H1 (cell line): ENCODE data around the gene TTLL9. TPM values are rescaled to one million over a fixed set of nuclear protein-coding genes. Genes with fewer than 3 reads are reported as not detected.

ENCODE experiments used
- CTCF ChIA-PET: fragments of 300-600 bp; sonication (Branson Sonifier 250); formaldehyde crosslinking; loops from one replicate; lab custom pipeline; 2021; ENCODE audit not compliant: partially characterized antibody; lab: Charles Lee
- POLR2A ChIA-PET: fragments of 300-600 bp; sonication (Branson Sonifier 250); formaldehyde crosslinking; loops from one replicate; lab custom pipeline; 2021; ENCODE audit warnings: inconsistent platforms; ENCODE audit not compliant: partially characterized antibody; lab: Charles Lee
- DNase-seq, 2 experiments: peaks; one replicate each; pipeline versions ENCODE4 v3.0.0 to v3.0.0-alpha.2; 2010 to 2022; ENCODE audit warnings: low spot score in 2 of 2, low read depth in 1 of 2, mixed read lengths in 1 of 2
- FAIRE-seq: peaks from 2 replicates; lab custom pipeline; 2011; peaks lifted over from hg19 to GRCh38; lab: Jason Lieb, UNC
- H2AFZ ChIP-seq: 2 replicates; pipeline ENCODE4 v1.8.1; 2012; ENCODE audit warnings: low read length, inconsistent platforms
- H2AK5ac ChIP-seq: 2 replicates; pipeline ENCODE4 v1.6.1; 2013; ENCODE audit warnings: low read depth, low read length
- H2BK120ac ChIP-seq: replicated peaks from 2 replicates; pipeline ENCODE3; 2013; ENCODE audit warnings: low read depth, low read length, inconsistent platforms
- H2BK12ac ChIP-seq: 2 replicates; pipeline ENCODE4 v1.6.1; 2013; ENCODE audit warnings: low read depth, low read length
- H2BK15ac ChIP-seq: 2 replicates; pipeline ENCODE4 v1.6.1; 2013; ENCODE audit warnings: low read length
- H2BK20ac ChIP-seq: 2 replicates; pipeline ENCODE4 v1.6.1; 2013; ENCODE audit warnings: low read length
- H2BK5ac ChIP-seq: 2 replicates; pipeline ENCODE4 v1.6.1; 2013; ENCODE audit warnings: low read depth, low read length
- H3K14ac ChIP-seq: 2 replicates; pipeline ENCODE4 v1.6.1; 2013; ENCODE audit warnings: inconsistent platforms; ENCODE audit not compliant: insufficient read length
- H3K18ac ChIP-seq: 2 replicates; pipeline ENCODE4 v1.6.1; 2013; ENCODE audit warnings: low read length; ENCODE audit errors: extremely low read depth
- H3K23ac ChIP-seq: 2 replicates; pipeline ENCODE4 v1.6.1; 2013; ENCODE audit warnings: inconsistent platforms; ENCODE audit not compliant: insufficient read length
- H3K23me2 ChIP-seq: 2 replicates; pipeline ENCODE4 v1.6.1; 2013; ENCODE audit warnings: low read depth, low read length
- H3K27ac ChIP-seq: 2 replicates; pipeline ENCODE4 v1.6.1; 2011; ENCODE audit warnings: low read depth, low read length, inconsistent platforms
- H3K27me3 ChIP-seq, 4 experiments: replicated peaks in 1 of 4; 1 replicate in 1 of 4; 2 replicates in 3 of 4; pipeline versions ENCODE4 v1.6.1 to v1.8.1; 2011 to 2013; ENCODE audit warnings: low read length in 3 of 4, mild to moderate bottlenecking in 3 of 4, inconsistent platforms in 2 of 4, mixed read lengths in 2 of 4, moderate library complexity in 1 of 4; ENCODE audit not compliant: control insufficient read depth in 3 of 4, insufficient read depth in 3 of 4; ENCODE audit errors: extremely low read depth in 1 of 4
- H3K36me3 ChIP-seq, 4 experiments: 2 replicates each; pipeline versions ENCODE4 v1.6.1 to v1.8.1; 2011 to 2013; ENCODE audit warnings: mild to moderate bottlenecking in 4 of 4, low read length in 3 of 4, moderate library complexity in 2 of 4, control low read depth in 1 of 4, inconsistent platforms in 1 of 4; ENCODE audit not compliant: insufficient read depth in 4 of 4, control insufficient read depth in 2 of 4
- H3K4ac ChIP-seq: replicated peaks from 2 replicates; pipeline ENCODE3; 2013; ENCODE audit warnings: low read length, low read depth, mixed read lengths, inconsistent platforms; ENCODE audit not compliant: insufficient read length
- H3K4me1 ChIP-seq, 4 experiments: replicated peaks in 1 of 4; 1 replicate in 1 of 4; 2 replicates in 3 of 4; pipeline versions ENCODE4 v1.6.1 to v1.8.1; 2011 to 2013; ENCODE audit warnings: low read length in 3 of 4, inconsistent platforms in 2 of 4, mixed read lengths in 1 of 4; ENCODE audit not compliant: insufficient read depth in 4 of 4, control insufficient read depth in 3 of 4
- H3K4me2 ChIP-seq, 2 experiments: 2 replicates each; pipeline versions ENCODE4 v1.6.1 to v1.8.1; 2011 to 2013; ENCODE audit warnings: low read depth in 2 of 2, low read length in 2 of 2, control low read depth in 1 of 2, inconsistent platforms in 1 of 2, mild to moderate bottlenecking in 1 of 2; ENCODE audit not compliant: insufficient read depth in 1 of 2
- H3K4me3 ChIP-seq, 4 experiments: fragments of 200-600, 300-600 bp in 1 of 4; sonication (generic), shearing (Covaris generic), sonication (Bioruptor Twin) in 1 of 4; 2 replicates each; pipeline versions ENCODE4 v1.5.1 to v1.8.1; 2011 to 2016; ENCODE audit warnings: low read length in 4 of 4, low read depth in 3 of 4, control low read depth in 2 of 4, inconsistent platforms in 2 of 4, mild to moderate bottlenecking in 2 of 4, mixed read lengths in 1 of 4, moderate library complexity in 1 of 4; ENCODE audit not compliant: insufficient read depth in 2 of 4; ENCODE audit errors: extremely low read depth in 1 of 4
- H3K56ac ChIP-seq: replicated peaks from 2 replicates; pipeline ENCODE3; 2013; ENCODE audit warnings: low read depth, mild to moderate bottlenecking, mixed read lengths, low read length, inconsistent platforms; ENCODE audit not compliant: insufficient read length
- H3K79me1 ChIP-seq: 2 replicates; pipeline ENCODE4 v1.6.1; 2013; ENCODE audit warnings: low read depth, low read length, control low read depth
- H3K79me2 ChIP-seq, 2 experiments: 2 replicates each; pipeline versions ENCODE4 v1.6.1 to v1.8.1; 2012 to 2013; ENCODE audit warnings: low read length in 2 of 2, mild to moderate bottlenecking in 2 of 2, inconsistent platforms in 1 of 2; ENCODE audit not compliant: insufficient read depth in 2 of 2, control insufficient read depth in 1 of 2
- H3K9ac ChIP-seq, 4 experiments: replicated peaks in 1 of 4; 1 replicate in 1 of 4; 2 replicates in 3 of 4; pipeline versions ENCODE4 v1.6.1 to v1.8.1; 2011 to 2013; ENCODE audit warnings: low read depth in 3 of 4, low read length in 3 of 4, control low read depth in 2 of 4, mild to moderate bottlenecking in 2 of 4, moderate library complexity in 2 of 4, inconsistent platforms in 1 of 4; ENCODE audit errors: extremely low read depth in 1 of 4
- H3K9me3 ChIP-seq, 2 experiments: 2 replicates each; pipeline versions ENCODE4 v1.6.1 to v1.8.1; 2012 to 2013; ENCODE audit warnings: mild to moderate bottlenecking in 2 of 2, moderate library complexity in 2 of 2, control low read depth in 1 of 2, inconsistent platforms in 1 of 2, low read depth in 1 of 2, low read length in 1 of 2, mixed read lengths in 1 of 2; ENCODE audit not compliant: insufficient read depth in 2 of 2
- H4K20me1 ChIP-seq, 2 experiments: replicated peaks in 1 of 2; 2 replicates each; pipeline versions ENCODE3 to v1.8.1; 2011 to 2013; ENCODE audit warnings: inconsistent platforms in 2 of 2, low read length in 2 of 2, mild to moderate bottlenecking in 1 of 2; ENCODE audit not compliant: insufficient read depth in 2 of 2, control insufficient read depth in 1 of 2
- H4K5ac ChIP-seq: 2 replicates; pipeline ENCODE4 v1.6.1; 2013; ENCODE audit warnings: low read length, low read depth, mixed read lengths, inconsistent platforms; ENCODE audit not compliant: insufficient read length
- H4K8ac ChIP-seq: 2 replicates; pipeline ENCODE4 v1.8.0; 2013; ENCODE audit warnings: mild to moderate bottlenecking, moderate library complexity, low read length, inconsistent platforms; ENCODE audit not compliant: insufficient read depth; ENCODE audit errors: extremely low read depth
- H4K91ac ChIP-seq: replicated peaks from 2 replicates; pipeline ENCODE3; 2013; ENCODE audit warnings: low read length, mixed read lengths, inconsistent platforms; ENCODE audit not compliant: insufficient read length
- BRCA1 ChIP-seq: IDR thresholded peaks from 2 replicates; pipeline ENCODE4 v1.6.1; 2012; ENCODE audit warnings: low read depth, low read length, improper control_type of control experiment
- RXRA ChIP-seq: IDR thresholded peaks from 2 replicates; pipeline ENCODE4 v1.6.1; 2011; ENCODE audit warnings: low read depth, mild to moderate bottlenecking, low read length, moderate library complexity; ENCODE audit not compliant: insufficient read depth
- WGBS, 2 experiments: shearing (Covaris generic) in 1 of 2; methylation state at CpG; one replicate each; pipeline versions ENCODE4 v1.1.6 to v1.1.7; 2013 to 2015; ENCODE audit warnings: low lambda C conversion rate in 2 of 2, mixed read lengths in 2 of 2, inconsistent platforms in 1 of 2, low coverage in 1 of 2, missing lambda C conversion rate in 1 of 2; ENCODE audit not compliant: insufficient replicate concordance in 2 of 2, insufficient coverage in 1 of 2, insufficient read length in 1 of 2; ENCODE audit errors: extremely low coverage in 1 of 2, missing lambda C conversion rate in 1 of 2; 5-methylcytosine and 5-hydroxymethylcytosine counted together
- polyA plus RNA-seq, 7 experiments: library from polyadenylated mRNA; depleted of rRNA in 3 of 7; stranded (reverse) in 5 of 7; unstranded in 2 of 7; fragments of >200 nt in 5 of 7; fragments of 200-250 nt in 2 of 7; gene quantifications; 1 replicate in 5 of 7; 2 replicates in 1 of 7; 4 replicates in 1 of 7; pipeline versions ENCODE4 v1.2.1 to v1.2.3, GENCODE V29; 2011 to 2013; ENCODE audit warnings: missing spikeins in 2 of 7, mixed read lengths in 2 of 7
- total RNA-seq: library from RNA; stranded (reverse); fragmentation: NEBNext Ultra II Directional; extraction: Animal tissue kit (Norgen Biotek cat#: 25700); gene quantifications from 2 replicates; pipeline ENCODE4 v1.2.1, GENCODE V29; 2021

The TTLL9 gene
- total and polyA plus RNA-seq, 2 of the 8 experiments (the other 6 are each of a cell fraction or from before 2014, with no cell fraction given) = 0.06 TPM; not detected in 1

DNA sequence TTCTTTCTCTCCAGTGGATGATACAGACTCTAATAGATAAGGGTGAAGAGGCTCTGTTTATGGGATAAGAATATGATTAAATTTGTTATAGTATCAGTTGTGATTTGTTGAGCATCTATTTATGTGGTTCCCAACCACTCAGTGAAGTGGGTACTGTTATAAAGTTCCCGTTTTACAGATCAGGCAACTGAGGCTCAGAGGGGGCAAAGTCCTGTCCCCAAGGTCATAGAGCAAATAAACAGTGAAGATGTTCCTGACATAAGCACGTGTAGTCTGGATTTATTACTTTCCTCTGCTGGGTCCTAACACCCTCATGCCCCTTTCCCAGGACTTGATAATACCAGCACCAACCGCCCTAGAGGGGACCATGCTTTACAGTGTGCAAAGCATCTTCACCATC, 4.2 kb upstream of the TTLL9 start:
- no peaks in the 10 kb centered on the region for H3K79me1 ChIP-seq
- peaks cover 16% of the 10 kb centered on the region for H3K23me2 ChIP-seq
- no peak overlapping the region for H2BK5ac ChIP-seq
- H4K8ac ChIP-seq = no peak overlapping the region
- FAIRE-seq = peak; percentile 28
- no peaks in the 10 kb centered on the region for H3K9me3 ChIP-seq
- no peak overlapping the region for H3K4me2 ChIP-seq
- H3K36me3 ChIP-seq = no peaks in the 10 kb centered on the region
- no peak overlapping the region for H3K23ac ChIP-seq
- no peak for TF ChIP-seq RXRA
- TF ChIP-seq BRCA1 = no peak
- TF ChIP-seq, all 59 proteins: peak for 0
- no peak overlapping the region for H3K27ac ChIP-seq
- no peak overlapping the region for H4K91ac ChIP-seq
- no peak for DNase-seq
- no peak overlapping the region for H2BK12ac ChIP-seq
- no peak overlapping the region for H2BK15ac ChIP-seq
- H2BK120ac ChIP-seq = no peak overlapping the region
- H4K5ac ChIP-seq = no peak overlapping the region
- H3K79me2 ChIP-seq = no peaks in the 10 kb centered on the region
- H3K4ac ChIP-seq = no peak overlapping the region
- peaks cover 0 to 6% of the 10 kb centered on the region in 2 experiments for H4K20me1 ChIP-seq
- ChIA-PET POLR2A (interaction anchor here (1.1 kb wide), 1 partner anchor 10 kb away, joined by 3 read pairs; no protein-coding TSS in a partner anchor), CTCF (interaction anchor here (1.1 to 5.5 kb wide), 2 partner anchors 13 to 169 kb away, joined by 3 to 32 read pairs; no protein-coding TSS in a partner anchor)
- no peak overlapping the region for H3K9ac ChIP-seq
- H3K4me3 ChIP-seq = no peak overlapping the region
- H3K18ac ChIP-seq = no peak overlapping the region
- H2AK5ac ChIP-seq = no peak overlapping the region
- H3K14ac ChIP-seq = no peak overlapping the region
- 69% methylated on average over 3 of the region's 3 CpGs; no CpG with 5 or more reads in 1 of the 2 experiments for WGBS, 2 experiments
- H2BK20ac ChIP-seq = no peak overlapping the region
- H2AFZ ChIP-seq = no peak overlapping the region
- peaks cover 19 to 36% (median 28%) of the 10 kb centered on the region in 4 experiments for H3K27me3 ChIP-seq
- no peak overlapping the region for H3K56ac ChIP-seq
- H3K4me1 ChIP-seq = peaks cover 0 to 21% (median 13%) of the 10 kb centered on the region in 4 experiments; a peak in 6 of 7 replicates
